ENCODE measurements around the gene LSM7. TPM values are rescaled to one million over a fixed set of nuclear protein-coding genes. Genes with fewer than 3 reads are reported as not detected.

The LSM7 gene
- total RNA-seq, 4 donors from 2014 or later = 51.8 to 186 (median 142) TPM

GRCh38 chr19:2343289-2343982, 15.1 kb upstream of the LSM7 start:
- Histone ChIP-seq H3K36me3 (no peaks in the 10 kb centered on the region), H3K27ac (no peak overlapping the region), H3K4me3 (no peak overlapping the region), H3K9me3 (no peaks in the 10 kb centered on the region), H3K27me3 (no peaks in the 10 kb centered on the region), H3K4me1 (no peaks in the 10 kb centered on the region)
- TF ChIP-seq POLR2A (IDR thresholded peaks at IDR 0.05) (no peak), CTCF (IDR thresholded peaks at IDR 0.05) (no peak)
- no peak for DNase-seq
- intact Hi-C loops (cut with DNase I; ENCODE audit: low total_unique reads) = no loop called here

DNA sequence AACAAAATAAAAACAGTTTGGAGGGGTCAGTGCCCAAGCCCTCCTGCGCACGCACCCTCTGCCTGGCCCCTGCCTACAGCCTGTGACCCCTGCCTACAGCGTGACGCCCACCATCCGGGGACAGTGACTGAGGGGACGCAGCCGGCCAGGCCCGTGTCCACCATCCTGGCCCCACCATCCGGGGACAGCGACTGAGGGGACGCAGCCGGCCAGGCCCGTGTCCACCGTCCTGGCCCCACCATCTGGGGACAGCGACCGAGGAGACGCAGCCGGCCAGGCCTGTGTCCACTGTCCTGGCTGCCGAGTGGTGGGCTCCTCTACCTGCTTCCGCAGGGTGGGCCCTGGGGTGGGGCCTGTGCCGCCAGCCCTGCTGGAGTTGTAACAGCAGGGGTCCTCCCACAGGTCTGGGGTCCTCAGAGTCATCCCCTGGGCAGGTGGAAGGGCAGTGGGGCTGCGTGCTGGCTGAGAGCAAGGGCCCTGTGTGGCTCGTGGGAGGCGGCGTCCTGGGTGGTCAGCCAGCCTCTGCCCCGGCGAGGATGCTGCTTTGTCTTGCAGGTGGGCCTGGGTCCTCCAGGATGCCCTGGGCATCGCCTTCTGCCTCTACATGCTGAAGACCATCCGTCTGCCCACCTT, 14.4 kb upstream of the LSM7 start:
- DNase-seq = no peak
- H3K36me3 ChIP-seq = no peaks in the 10 kb centered on the region
- no peak for TF ChIP-seq POLR2A (IDR thresholded peaks at IDR 0.05)
- TF ChIP-seq CTCF (IDR thresholded peaks at IDR 0.05) = no peak

GRCh38 chr19:2341982-2342381, 13.6 kb upstream of the LSM7 start:
- intact Hi-C loops (cut with DNase I; ENCODE audit: low total_unique reads) = no loop called here
- H3K36me3 ChIP-seq = no peaks in the 10 kb centered on the region
- no peaks in the 10 kb centered on the region for H3K4me1 ChIP-seq
- H3K4me3 ChIP-seq = no peak overlapping the region
- no peak overlapping the region for H3K27ac ChIP-seq
- TF ChIP-seq POLR2A (IDR thresholded peaks at IDR 0.05) = no peak
- no peak for TF ChIP-seq CTCF (IDR thresholded peaks at IDR 0.05)
- no peak for DNase-seq
- H3K27me3 ChIP-seq = no peaks in the 10 kb centered on the region
- H3K9me3 ChIP-seq = no peaks in the 10 kb centered on the region

More for the DNA sequence above, 14.4 kb upstream of the LSM7 start:
- H3K4me1 ChIP-seq = no peaks in the 10 kb centered on the region
- no peaks in the 10 kb centered on the region for H3K27me3 ChIP-seq
- no peak overlapping the region for H3K27ac ChIP-seq
- intact Hi-C loops (cut with DNase I; ENCODE audit: low total_unique reads) = no loop called here
- no peaks in the 10 kb centered on the region for H3K9me3 ChIP-seq
- no peak overlapping the region for H3K4me3 ChIP-seq

- Histone ChIP-seq H3K4me3 (no peak overlapping the region), H3K9me3 (no peaks in the 10 kb centered on the region), H3K27me3 (no peaks in the 10 kb centered on the region), H3K4me1 (no peaks in the 10 kb centered on the region), H3K27ac (no peak overlapping the region), H3K36me3 (no peaks in the 10 kb centered on the region)
- DNase-seq = no peak
- intact Hi-C loops (cut with DNase I; ENCODE audit: low total_unique reads) = no loop called here
- TF ChIP-seq POLR2A (IDR thresholded peaks at IDR 0.05) (no peak), CTCF (IDR thresholded peaks at IDR 0.05) (no peak)
These were observed 12.9 kb upstream of the LSM7 start for GRCh38 chr19:2341244-2341751.

DNA sequence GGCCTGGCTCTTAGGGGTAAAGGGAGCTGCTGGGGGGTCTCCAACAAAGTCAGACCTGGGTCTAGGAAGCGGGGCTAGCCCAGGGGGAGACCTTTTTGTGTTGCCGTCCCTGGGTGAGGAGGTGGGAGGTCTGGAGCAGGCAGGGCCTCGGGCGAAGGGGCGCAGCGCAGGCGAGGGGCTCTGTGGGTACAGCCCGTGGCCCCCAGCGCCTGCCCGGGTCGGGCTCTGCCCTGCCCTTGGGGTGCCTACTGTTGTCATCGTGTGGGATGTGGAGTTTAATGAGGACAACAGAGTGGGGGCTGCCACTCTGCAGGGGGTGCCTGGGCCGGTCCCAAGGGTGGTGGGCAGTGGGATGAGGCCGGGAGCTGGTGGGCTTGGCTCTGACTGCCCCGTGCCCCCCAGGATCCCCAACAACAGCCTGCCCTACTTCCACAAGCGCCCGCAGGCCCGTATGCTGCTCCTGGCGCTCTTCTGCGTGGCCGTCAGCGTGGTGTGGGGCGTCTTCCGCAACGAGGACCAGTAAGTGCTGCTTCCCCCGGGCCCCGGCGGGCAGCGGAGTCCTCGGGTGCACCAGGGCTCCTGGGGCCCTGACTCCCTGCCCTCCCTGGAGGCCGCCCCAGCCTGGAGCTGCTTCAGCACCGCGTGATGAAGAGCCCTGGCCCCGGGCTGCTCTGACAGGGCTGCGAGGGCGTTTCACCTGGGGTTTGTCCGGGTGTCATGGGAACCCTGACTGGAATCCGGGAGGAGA, 12.3 kb upstream of the LSM7 start:
- no peaks in the 10 kb centered on the region for H3K9me3 ChIP-seq
- H3K4me3 ChIP-seq = no peak overlapping the region
- H3K36me3 ChIP-seq = no peaks in the 10 kb centered on the region
- no peak overlapping the region for H3K27ac ChIP-seq
- DNase-seq = no peak
- H3K27me3 ChIP-seq = no peaks in the 10 kb centered on the region
- intact Hi-C loops (cut with DNase I; ENCODE audit: low total_unique reads) = no loop called here
- TF ChIP-seq CTCF (IDR thresholded peaks at IDR 0.05) (no peak), POLR2A (IDR thresholded peaks at IDR 0.05) (no peak)
- no peaks in the 10 kb centered on the region for H3K4me1 ChIP-seq

Measured in uterus (tissue), 4 donors.